Thoracic aorta (tissue), 2 donors: ENCODE measurements around the gene SEPTIN12. TPM values are rescaled to one million over a fixed set of nuclear protein-coding genes. Genes with fewer than 3 reads are reported as not detected.

Experiments used
- ATAC-seq: fragments of 150-250 bp; one replicate; pipeline ENCODE4 v1.8.0; 2017; ENCODE audit warnings: low read depth; ENCODE audit not compliant: insufficient number of reproducible peaks, low FRiP score
- DNase-seq: peaks from one replicate; pipeline ENCODE4 v3.0.0-alpha.2; 2020; ENCODE audit warnings: low spot score
- H3K27ac ChIP-seq, 2 donors: fragments of 200-600 bp; sonication (generic); 1 replicate in 1 of 2; 2 replicates in 1 of 2; pipeline ENCODE4 v1.5.1; 2016; ENCODE audit warnings: mild to moderate bottlenecking in 2 of 2, moderate library complexity in 2 of 2
- H3K27me3 ChIP-seq: fragments of 200-600 bp; sonication (generic); replicated peaks from 2 replicates; pipeline ENCODE4 v1.6.0; 2016; ENCODE audit warnings: mild to moderate bottlenecking; ENCODE audit not compliant: insufficient read depth
- H3K36me3 ChIP-seq: fragments of 200-600 bp; sonication (generic); one replicate; pipeline ENCODE4 v1.5.1; 2016
- H3K4me1 ChIP-seq, 2 donors: fragments of 200-600 bp; sonication (generic); 1 replicate in 1 of 2; 2 replicates in 1 of 2; pipeline versions ENCODE4 v1.5.1 to v1.6.0; 2016; ENCODE audit warnings: low read depth in 2 of 2, mild to moderate bottlenecking in 1 of 2; ENCODE audit not compliant: control insufficient read depth in 1 of 2
- H3K4me3 ChIP-seq: fragments of 200-600 bp; sonication (generic); 2 replicates; pipeline ENCODE4 v1.5.1; 2016; ENCODE audit warnings: mild to moderate bottlenecking
- H3K9me3 ChIP-seq: fragments of 200-600 bp; sonication (generic); 2 replicates; pipeline ENCODE4 v1.5.1; 2016
- CTCF ChIP-seq: fragments of 200-600 bp; sonication (generic); IDR thresholded peaks from one replicate; pipeline ENCODE4 v1.5.1; 2019; ENCODE audit warnings: antibody characterized with exemption
- total RNA-seq, 2 donors: library from RNA; depleted of rRNA; stranded (reverse); fragments of >200 nt; gene quantifications; one replicate each; pipeline versions ENCODE4 v1.1.0 to v1.2.3, GENCODE V29; 2016

SEPTIN12 gene
- total RNA-seq, 2 donors from 2014 or later, result not detected

GRCh38 chr16:4811242-4811641 is 23.1 kb upstream of the SEPTIN12 start:
- DNase-seq, result no peak
- H3K27me3 ChIP-seq, result no peaks in the 10 kb centered on the region
- peaks cover 0 to 17% of the 10 kb centered on the region in 2 donors for H3K4me1 ChIP-seq
- H3K36me3 ChIP-seq, result peaks cover 49% of the 10 kb centered on the region
- no peak overlapping the region for H3K4me3 ChIP-seq
- TF ChIP-seq CTCF, result no peak
- ATAC-seq, result no peak
- H3K27ac ChIP-seq, result no peak overlapping the region
- H3K9me3 ChIP-seq, result no peaks in the 10 kb centered on the region

DNA sequence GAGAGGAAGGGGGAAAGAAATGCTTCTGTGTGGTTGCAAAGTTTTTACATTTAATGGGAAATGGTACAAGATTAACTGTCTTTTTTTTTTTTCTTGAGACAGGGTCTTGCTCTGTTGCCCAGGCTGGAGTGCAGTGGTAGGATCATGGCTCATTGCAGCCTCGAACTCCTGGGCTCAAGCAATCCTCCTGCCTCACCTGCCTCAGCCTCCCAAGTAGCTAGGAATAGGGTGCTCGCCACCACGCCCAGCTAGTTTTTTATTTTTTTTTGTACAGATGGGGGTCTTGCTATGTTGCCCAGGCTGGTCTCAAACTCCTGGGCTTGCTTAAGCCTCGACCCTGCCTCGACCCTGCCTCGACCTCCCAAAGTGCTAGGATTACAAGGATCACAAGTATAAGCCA is 18.1 kb upstream of the SEPTIN12 start:
- Histone ChIP-seq H3K27me3 (no peaks in the 10 kb centered on the region), H3K4me1 (peaks cover 7 to 15% of the 10 kb centered on the region in 2 donors), H3K27ac (no peak overlapping the region), H3K36me3 (peaks cover 34% of the 10 kb centered on the region), H3K4me3 (no peak overlapping the region), H3K9me3 (no peaks in the 10 kb centered on the region)
- TF ChIP-seq CTCF, result no peak
- ATAC-seq (no peak), DNase-seq (no peak)

GRCh38 chr16:4805231-4805630 is 17.1 kb upstream of the SEPTIN12 start:
- no peak for DNase-seq
- Histone ChIP-seq H3K9me3 (no peaks in the 10 kb centered on the region), H3K27me3 (no peaks in the 10 kb centered on the region), H3K4me1 (peaks cover 9 to 21% of the 10 kb centered on the region in 2 donors), H3K4me3 (no peak overlapping the region), H3K36me3 (peaks cover 27% of the 10 kb centered on the region), H3K27ac (no peak overlapping the region)
- TF ChIP-seq CTCF, result no peak
- ATAC-seq, result no peak

- no peak overlapping the region for H3K27ac ChIP-seq
- no peak for ATAC-seq
Observed at GRCh38 chr16:4803898-4804762, 16.0 kb upstream of the SEPTIN12 start.

More at GRCh38 chr16:4803898-4804762, 16.0 kb upstream of the SEPTIN12 start:
- Histone ChIP-seq H3K4me1 (peaks cover 9 to 21% of the 10 kb centered on the region in 2 donors), H3K36me3 (peaks cover 22% of the 10 kb centered on the region), H3K9me3 (no peaks in the 10 kb centered on the region), H3K27me3 (no peaks in the 10 kb centered on the region), H3K4me3 (no peak overlapping the region)
- DNase-seq, result no peak
- TF ChIP-seq CTCF, result no peak
